AG04450 (cell line): Measurements from ENCODE around the gene AMBP. TPM values are rescaled to one million over a fixed set of nuclear protein-coding genes. Genes with fewer than 3 reads are reported as not detected.

Experiments used
- CTCF ChIA-PET: fragments of 300-600, 350-600 bp; formaldehyde crosslinking; extraction: SDS; loops from one replicate; lab custom pipeline; 2022; ENCODE audit warnings: antibody characterized with exemption, inconsistent platforms; lab: Charles Lee
- POLR2A ChIA-PET: fragments of 350-600 bp; formaldehyde crosslinking; extraction: SDS; loops from one replicate; lab custom pipeline; 2021; ENCODE audit warnings: antibody characterized with exemption, inconsistent platforms; lab: Yijun Ruan, JAX
- DNase-seq: peaks from one replicate; pipeline ENCODE4 v3.0.0-alpha.2; 2011; ENCODE audit warnings: low read depth, low spot score
- H3K27ac ChIP-seq: one replicate; pipeline ENCODE4 v1.5.1; 2012; ENCODE audit warnings: low read depth, low read length, control low read depth
- H3K27me3 ChIP-seq: one replicate; pipeline ENCODE4 v1.6.0; 2012; ENCODE audit warnings: low read length; ENCODE audit not compliant: control insufficient read depth, insufficient read depth
- H3K4me3 ChIP-seq: 2 replicates; pipeline ENCODE4 v1.5.1; 2011; ENCODE audit warnings: mild to moderate bottlenecking, low read depth, low read length, control low read depth
- H3K9me3 ChIP-seq: 2 replicates; pipeline ENCODE4 v1.5.1; 2012; ENCODE audit warnings: low read length; ENCODE audit not compliant: control insufficient read depth, insufficient read depth
- CTCF ChIP-seq: IDR thresholded peaks from 2 replicates; pipeline ENCODE4 v1.5.1; 2011; ENCODE audit warnings: low read depth, low read length, control low read depth, inconsistent platforms
- polyA plus RNA-seq: library from polyadenylated mRNA; depleted of rRNA; stranded (reverse); fragments of >200 nt; gene quantifications from 2 replicates; pipeline ENCODE4 v1.2.3, GENCODE V29; 2011

The AMBP gene
- polyA plus RNA-seq, 1 experiment: 0.74 TPM

- ChIA-PET CTCF (no interaction called here), POLR2A (no interaction called here)
- H3K9me3 ChIP-seq: peaks cover 14% of the 10 kb centered on the region
- H3K4me3 ChIP-seq: no peak overlapping the region
- DNase-seq: no peak
- no peak for TF ChIP-seq CTCF
- no peak overlapping the region for H3K27ac ChIP-seq
- peaks cover 50% of the 10 kb centered on the region for H3K27me3 ChIP-seq
Measured at GRCh38 chr9:114124138-114124537, 46.0 kb upstream of the AMBP start.

GRCh38 chr9:114123031-114123977, 45.2 kb upstream of the AMBP start:
- Histone ChIP-seq H3K4me3 (no peak overlapping the region), H3K27me3 (peaks cover 52% of the 10 kb centered on the region), H3K27ac (no peak overlapping the region), H3K9me3 (peaks cover 14% of the 10 kb centered on the region)
- no peak for DNase-seq
- no peak for TF ChIP-seq CTCF
- ChIA-PET CTCF (interaction anchor here (0.8 kb wide), 1 partner anchor 41 kb away, joined by 4 read pairs; no protein-coding TSS in a partner anchor), POLR2A (no interaction called here)

- H3K4me3 ChIP-seq: no peak overlapping the region
- ChIA-PET CTCF (interaction anchor here (0.8 to 1.3 kb wide), 3 partner anchors 32 to 40 kb away, joined by 3 to 4 read pairs (median 4); no protein-coding TSS in a partner anchor), POLR2A (no interaction called here)
- peaks cover 9% of the 10 kb centered on the region for H3K9me3 ChIP-seq
- no peak for TF ChIP-seq CTCF
- DNase-seq: no peak
- H3K27ac ChIP-seq: no peak overlapping the region
- H3K27me3 ChIP-seq: peaks cover 52% of the 10 kb centered on the region
Measured at GRCh38 chr9:114122136-114123027, 44.3 kb upstream of the AMBP start.

- ChIA-PET CTCF (interaction anchor here (1.1 to 1.3 kb wide), 3 partner anchors 33 to 169 kb away, joined by 3 to 4 read pairs (median 3); no protein-coding TSS in a partner anchor), POLR2A (no interaction called here)
- H3K27me3 ChIP-seq: peaks cover 52% of the 10 kb centered on the region
Measured at GRCh38 chr9:114121227-114122135, 43.4 kb upstream of the AMBP start.

More at GRCh38 chr9:114121227-114122135, 43.4 kb upstream of the AMBP start:
- H3K9me3 ChIP-seq: peaks cover 3% of the 10 kb centered on the region; the same call in 1 of the 2 replicates
- no peak for TF ChIP-seq CTCF
- H3K27ac ChIP-seq: no peak overlapping the region
- DNase-seq: no peak
- no peak overlapping the region for H3K4me3 ChIP-seq
